Right ventricle myocardium inferior (tissue), 1 donor: ENCODE data around the gene BCOR. TPM values are rescaled to one million over a fixed set of nuclear protein-coding genes. Genes with fewer than 3 reads are reported as not detected.

Experiments
- ATAC-seq: fragments of 200-7000 bp; cut with Tn5 transposase; one replicate; pipeline ENCODE4 v1.9.1; 2020; ENCODE audit warnings: mild to moderate bottlenecking, moderate library complexity
- DNase-seq: peaks from one replicate; pipeline ENCODE4 v3.0.0; 2021; ENCODE audit errors: missing footprints
- intact Hi-C: fragments of 100-400 bp; cut with DNase I; formaldehyde crosslinking; loops from one replicate; pipeline ENCODE4 v1.11.0; 2022
- total RNA-seq: library from RNA; stranded (reverse); fragmentation: NEBNext Ultra II Directional; extraction: Animal tissue kit (Norgen Biotek cat#: 25700); gene quantifications from one replicate; pipeline ENCODE4 v1.2.1, GENCODE V29; 2021
- donor health status: DM: no; HTN: yes; CAD: no; lungs with severe emphysema.

Gene BCOR
- total RNA-seq, 1 donor from 2014 or later, result 16.9 TPM

- DNase-seq, result no peak
- intact Hi-C loops, result no loop called here
- no peak for ATAC-seq
Measured at GRCh38 chrX:40102393-40103381, 4.9 kb upstream of the BCOR start.

GRCh38 chrX:40101430-40101802 is 3.7 kb upstream of the BCOR start:
- DNase-seq (no peak), ATAC-seq (no peak)
- intact Hi-C loops, result no loop called here

GRCh38 chrX:40100537-40101429 is 3.0 kb upstream of the BCOR start:
- ATAC-seq (no peak), DNase-seq (no peak)
- intact Hi-C loops, result no loop called here

- intact Hi-C loops, result no loop called here
- DNase-seq, result no peak
- no peak for ATAC-seq
Measured at GRCh38 chrX:40100141-40100536, 2.4 kb upstream of the BCOR start.

- DNase-seq, result no peak
- intact Hi-C loops, result loop anchor here (5.0 to 10.0 kb wide), 2 partner anchors 287 to 365 kb away; no protein-coding TSS in a partner anchor
- ATAC-seq, result peak; percentile 24
Measured at GRCh38 chrX:40099055-40099958, 1.5 kb upstream of the BCOR start.

GRCh38 chrX:40098264-40099054 is 701 bp upstream of the BCOR start:
- intact Hi-C loops, result loop anchor here (5.0 to 10.0 kb wide), 2 partner anchors 286 to 364 kb away; no protein-coding TSS in a partner anchor
- ATAC-seq (peak; percentile 27), DNase-seq (no peak)

GRCh38 chrX:40097141-40097503 is 636 bp downstream of the BCOR start:
- ATAC-seq (no peak), DNase-seq (no peak)
- intact Hi-C loops, result loop anchor here (2.0 to 10.0 kb wide), 3 partner anchors 82 to 362 kb away; no protein-coding TSS in a partner anchor

- intact Hi-C loops, result loop anchor here (2.0 to 10.0 kb wide), 3 partner anchors 82 to 362 kb away; no protein-coding TSS in a partner anchor
- no peak for ATAC-seq
- peak; percentile 75 for DNase-seq
Measured at GRCh38 chrX:40096395-40097091, 1.2 kb downstream of the BCOR start.

GRCh38 chrX:40095583-40096394 is 2.0 kb downstream of the BCOR start:
- intact Hi-C loops, result loop anchor here (2.0 to 10.0 kb wide), 3 partner anchors 81 to 361 kb away; no protein-coding TSS in a partner anchor
- ATAC-seq, result no peak
- DNase-seq, result no peak

GRCh38 chrX:40094900-40095582 is 2.7 kb downstream of the BCOR start:
- intact Hi-C loops, result loop anchor here (5.0 to 10.0 kb wide), 3 partner anchors 167 to 360 kb away; no protein-coding TSS in a partner anchor
- DNase-seq (no peak), ATAC-seq (no peak)

- peak; percentile 84 for DNase-seq
- intact Hi-C loops, result loop anchor here (5.0 to 10.0 kb wide), 2 partner anchors 168 to 359 kb away; no protein-coding TSS in a partner anchor
Measured at GRCh38 chrX:40094041-40094899, 3.5 kb downstream of the BCOR start.

GRCh38 chrX:40093586-40093985 is 4.2 kb downstream of the BCOR start:
- DNase-seq (no peak), ATAC-seq (no peak)
- intact Hi-C loops, result loop anchor here (5.0 to 10.0 kb wide), 2 partner anchors 169 to 359 kb away; no protein-coding TSS in a partner anchor

More at GRCh38 chrX:40094041-40094899, 3.5 kb downstream of the BCOR start:
- ATAC-seq, result peak; percentile 60

- ATAC-seq (no peak), DNase-seq (no peak)
- intact Hi-C loops, result loop anchor here (5.0 to 10.0 kb wide), 2 partner anchors 169 to 358 kb away; no protein-coding TSS in a partner anchor
Measured at GRCh38 chrX:40092808-40093435, 4.8 kb downstream of the BCOR start.
